ENCODE results near the gene PRKAR1B. TPM values are rescaled to one million over a fixed set of nuclear protein-coding genes. Genes with fewer than 3 reads are reported as not detected.

Gene PRKAR1B
- total RNA-seq, 1 experiment from 2014 or later: 62.0 TPM

- Histone ChIP-seq H3K4me1 (ENCODE audit: control insufficient read depth, insufficient read depth, low read length) (no peaks in the 10 kb centered on the region; the same call in 1 of the 2 replicates), H3K4me3 (ENCODE audit: low read depth in 2 of 2, low read length in 2 of 2) (no peak overlapping the region), H3K36me3 (ENCODE audit: control insufficient read depth, insufficient read depth, low read length) (no peaks in the 10 kb centered on the region), H3K27me3 (ENCODE audit: control insufficient read depth, insufficient read depth, low read length) (no peaks in the 10 kb centered on the region), H3K27ac (ENCODE audit: low read length) (no peak overlapping the region), H3K9me3 (ENCODE audit: control insufficient read depth, insufficient read depth, low read depth, low read length) (no peaks in the 10 kb centered on the region)
- no TSS peak for BruUV-seq (replicated peaks)
- CTCF ChIA-PET: no interaction called here
- in situ Hi-C loops (cut with HindIII; ENCODE audit: low pct_unique_long_range_greater_than_20kb, low sequenced_read_pairs): no loop called here
- TF ChIP-seq SIN3A (IDR thresholded peaks at IDR 0.05; ENCODE audit: borderline replicate concordance, insufficient read depth, low read depth, low read length) (no peak), POLR2AphosphoS5 (IDR thresholded peaks at IDR 0.05; ENCODE audit: low read depth, low read length) (no peak), TCF7L2 (IDR thresholded peaks at IDR 0.05; ENCODE audit: low read depth, low read length) (no peak), REST (IDR thresholded peaks at IDR 0.05; ENCODE audit: insufficient read depth in 1 of 2, low read depth in 2 of 2, low read length in 1 of 2) (no peak), CTCF (IDR thresholded peaks at IDR 0.05) (no peak)
- intact Hi-C loops (cut with micrococcal nuclease; ENCODE audit: unreplicated experiment): no loop called here
- DNase-seq (ENCODE audit: low read depth, low spot score) (no peak), ATAC-seq (no peak)
- POLR2A ChIA-PET: no interaction called here
Observed at GRCh38 chr7:741191-741671, 14.2 kb upstream of the PRKAR1B start.

GRCh38 chr7:739983-740942 lies 13.2 kb upstream of the PRKAR1B start:
- no peak for TF ChIP-seq CTCF (IDR thresholded peaks at IDR 0.05)
- TF ChIP-seq POLR2AphosphoS5 (IDR thresholded peaks at IDR 0.05; ENCODE audit: low read depth, low read length): no peak
- TF ChIP-seq REST (IDR thresholded peaks at IDR 0.05; ENCODE audit: insufficient read depth in 1 of 2, low read depth in 2 of 2, low read length in 1 of 2): no peak
- no peak for TF ChIP-seq SIN3A (IDR thresholded peaks at IDR 0.05; ENCODE audit: borderline replicate concordance, insufficient read depth, low read depth, low read length)
- no peak for TF ChIP-seq TCF7L2 (IDR thresholded peaks at IDR 0.05; ENCODE audit: low read depth, low read length)
- Histone ChIP-seq H3K36me3 (ENCODE audit: control insufficient read depth, insufficient read depth, low read length) (no peaks in the 10 kb centered on the region), H3K4me3 (ENCODE audit: low read depth in 2 of 2, low read length in 2 of 2) (no peak overlapping the region), H3K9me3 (ENCODE audit: control insufficient read depth, insufficient read depth, low read depth, low read length) (no peaks in the 10 kb centered on the region), H3K27me3 (ENCODE audit: control insufficient read depth, insufficient read depth, low read length) (no peaks in the 10 kb centered on the region), H3K4me1 (ENCODE audit: control insufficient read depth, insufficient read depth, low read length) (no peaks in the 10 kb centered on the region; the same call in 1 of the 2 replicates), H3K27ac (ENCODE audit: low read length) (no peak overlapping the region)
- DNase-seq (ENCODE audit: low read depth, low spot score) (no peak), ATAC-seq (0 out of 2 replicates have a peak, but pooled peaks have one; percentile 17)
- no TSS peak for BruUV-seq (replicated peaks)
- in situ Hi-C loops (cut with HindIII; ENCODE audit: low pct_unique_long_range_greater_than_20kb, low sequenced_read_pairs) (no loop called here), intact Hi-C loops (cut with micrococcal nuclease; ENCODE audit: unreplicated experiment) (no loop called here)
- ChIA-PET POLR2A (no interaction called here), CTCF (no interaction called here)
